H9 (cell line): ENCODE results near the gene ZNRF3. TPM values are rescaled to one million over a fixed set of nuclear protein-coding genes. Genes with fewer than 3 reads are reported as not detected.

ENCODE experiments used
- DNase-seq: peaks from one replicate; pipeline ENCODE4 v3.0.0-alpha.2; 2017
- H2AFZ ChIP-seq: one replicate; pipeline ENCODE4 v1.6.1; 2013; ENCODE audit warnings: mild to moderate bottlenecking, low read length, control low read depth, moderate library complexity
- H2AK5ac ChIP-seq: 2 replicates; pipeline ENCODE4 v1.6.1; 2013; ENCODE audit warnings: low read length, control low read depth, mixed read lengths; ENCODE audit not compliant: insufficient read length
- H2BK120ac ChIP-seq: one replicate; pipeline ENCODE4 v1.6.1; 2013; ENCODE audit warnings: low read depth, mild to moderate bottlenecking, low read length, control low read depth, inconsistent platforms; ENCODE audit not compliant: poor library complexity, severe bottlenecking
- H2BK12ac ChIP-seq: 2 replicates; pipeline ENCODE4 v1.6.1; 2013; ENCODE audit warnings: low read length, control low read depth, mixed read lengths, low read depth; ENCODE audit not compliant: insufficient read length
- H2BK15ac ChIP-seq: 2 replicates; pipeline ENCODE4 v1.6.1; 2013; ENCODE audit warnings: low read depth, low read length, control low read depth
- H2BK20ac ChIP-seq: one replicate; pipeline ENCODE4 v1.6.1; 2013; ENCODE audit warnings: low read depth, mild to moderate bottlenecking, low read length, control low read depth, inconsistent platforms; ENCODE audit not compliant: poor library complexity, severe bottlenecking
- H2BK5ac ChIP-seq: 2 replicates; pipeline ENCODE4 v1.6.1; 2013; ENCODE audit warnings: low read length, control low read depth, mixed read lengths; ENCODE audit not compliant: insufficient read length
- H3K14ac ChIP-seq: 2 replicates; pipeline ENCODE4 v1.6.1; 2013; ENCODE audit warnings: low read length, control low read depth; ENCODE audit not compliant: insufficient read depth
- H3K18ac ChIP-seq: 2 replicates; pipeline ENCODE4 v1.6.1; 2013; ENCODE audit warnings: low read depth, mild to moderate bottlenecking, mixed read lengths, low read length, control low read depth; ENCODE audit not compliant: insufficient read length
- H3K23ac ChIP-seq: 2 replicates; pipeline ENCODE4 v1.6.1; 2013; ENCODE audit warnings: low read length, control low read depth, mixed read lengths, low read depth; ENCODE audit not compliant: insufficient read length
- H3K23me2 ChIP-seq: 2 replicates; pipeline ENCODE4 v1.6.1; 2013; ENCODE audit warnings: low read depth, mild to moderate bottlenecking, mixed read lengths, low read length, control low read depth; ENCODE audit not compliant: insufficient read length, poor library complexity, severe bottlenecking
- H3K27ac ChIP-seq: 2 replicates; pipeline ENCODE4 v1.5.1; 2013; ENCODE audit warnings: low read length, control low read depth, mixed read lengths, low read depth; ENCODE audit not compliant: insufficient read length
- H3K27me3 ChIP-seq: 2 replicates; pipeline ENCODE4 v1.6.1; 2013; ENCODE audit warnings: low read length, control low read depth, inconsistent platforms; ENCODE audit not compliant: insufficient read depth
- H3K4ac ChIP-seq: 2 replicates; pipeline ENCODE4 v1.6.1; 2013; ENCODE audit warnings: low read depth, mild to moderate bottlenecking, control low read depth, inconsistent platforms, low read length, moderate library complexity
- H3K4me1 ChIP-seq: 2 replicates; pipeline ENCODE4 v1.6.1; 2013; ENCODE audit warnings: low read length, control low read depth, inconsistent platforms; ENCODE audit not compliant: insufficient read depth
- H3K4me2 ChIP-seq: 2 replicates; pipeline ENCODE4 v1.6.1; 2013; ENCODE audit warnings: low read length, control low read depth, mixed read lengths; ENCODE audit not compliant: insufficient read length, insufficient read depth
- H3K56ac ChIP-seq: 2 replicates; pipeline ENCODE4 v1.6.1; 2013; ENCODE audit warnings: low read depth, mild to moderate bottlenecking, mixed read lengths, low read length, control low read depth; ENCODE audit not compliant: insufficient read length
- H3K79me1 ChIP-seq: 2 replicates; pipeline ENCODE4 v1.6.1; 2013; ENCODE audit warnings: low read depth, mild to moderate bottlenecking, moderate library complexity, low read length, control low read depth, inconsistent platforms; ENCODE audit not compliant: insufficient read depth, poor library complexity, severe bottlenecking
- H3K79me2 ChIP-seq: 2 replicates; pipeline ENCODE4 v1.6.1; 2013; ENCODE audit warnings: low read length, control low read depth, inconsistent platforms; ENCODE audit not compliant: insufficient read depth
- H3K9ac ChIP-seq: 2 replicates; pipeline ENCODE4 v1.6.1; 2013; ENCODE audit warnings: low read length, control low read depth, mixed read lengths; ENCODE audit not compliant: insufficient read length; ENCODE audit errors: extremely low read depth
- H3K9me3 ChIP-seq: one replicate; pipeline ENCODE4 v1.6.1; 2013; ENCODE audit warnings: low read depth, low read length, inconsistent platforms; ENCODE audit not compliant: control insufficient read depth
- H3T11ph ChIP-seq: one replicate; pipeline ENCODE4 v1.6.1; 2013; ENCODE audit warnings: mild to moderate bottlenecking, low read length, control low read depth, inconsistent platforms
- H4K20me1 ChIP-seq: one replicate; pipeline ENCODE4 v1.6.1; 2013; ENCODE audit not compliant: control insufficient read depth, insufficient read length, insufficient read depth
- H4K5ac ChIP-seq: 2 replicates; pipeline ENCODE4 v1.6.1; 2013; ENCODE audit warnings: low read depth, mild to moderate bottlenecking, mixed read lengths, low read length, control low read depth; ENCODE audit not compliant: insufficient read length
- H4K8ac ChIP-seq: replicated peaks from 2 replicates; pipeline ENCODE4 v1.6.1; 2013; ENCODE audit warnings: low read length, control low read depth, mixed read lengths, low read depth; ENCODE audit not compliant: insufficient read length
- H4K91ac ChIP-seq: 2 replicates; pipeline ENCODE4 v1.6.1; 2013; ENCODE audit warnings: low read depth, mild to moderate bottlenecking, moderate library complexity, mixed read lengths, low read length, control low read depth; ENCODE audit not compliant: insufficient read length
- H3K27ac Mint-ChIP-seq, 3 experiments: 2 replicates in 2 of 3; 3 replicates in 1 of 3; pipeline ENCODE4 v1.8.0; 2020 to 2021; ENCODE audit warnings: mixed read lengths in 3 of 3, mild to moderate bottlenecking in 1 of 3, moderate library complexity in 1 of 3
- H3K27me3 Mint-ChIP-seq: 2 replicates; pipeline ENCODE4 v1.8.0; 2021; ENCODE audit warnings: low read depth, mild to moderate bottlenecking, moderate library complexity, mixed read lengths
- H3K36me3 Mint-ChIP-seq, 3 experiments: 2 replicates in 2 of 3; 3 replicates in 1 of 3; pipeline ENCODE4 v1.8.0; 2020 to 2021; ENCODE audit warnings: low read depth in 3 of 3, mixed read lengths in 3 of 3; ENCODE audit not compliant: insufficient read depth in 1 of 3
- H3K4me1 Mint-ChIP-seq, 2 experiments: 2 replicates each; pipeline ENCODE4 v1.8.0; 2020; ENCODE audit warnings: mixed read lengths in 2 of 2
- H3K4me3 Mint-ChIP-seq, 2 experiments: 2 replicates in 1 of 2; 3 replicates in 1 of 2; pipeline ENCODE4 v1.8.0; 2020 to 2021; ENCODE audit warnings: mild to moderate bottlenecking in 2 of 2, mixed read lengths in 2 of 2, moderate library complexity in 1 of 2
- H3K9me3 Mint-ChIP-seq, 2 experiments: 2 replicates in 1 of 2; 3 replicates in 1 of 2; pipeline ENCODE4 v1.8.0; 2020; ENCODE audit warnings: mild to moderate bottlenecking in 2 of 2, mixed read lengths in 2 of 2, moderate library complexity in 1 of 2
- WGBS: extraction: QIAGEN DNeasy Blood & Tissue Kit; methylation state at CpG from one replicate; pipeline ENCODE4 v1.1.7; 2013; ENCODE audit warnings: missing lambda C conversion rate, low lambda C conversion rate, mixed read lengths; ENCODE audit not compliant: insufficient read length; ENCODE audit errors: extremely low coverage; 5-methylcytosine and 5-hydroxymethylcytosine counted together
- total RNA-seq: library from RNA; stranded (reverse); gene quantifications from 2 replicates; pipeline ENCODE4 v1.2.1, GENCODE V29; 2021
- TF ChIP-seq, protein P1 (sequence below): fragments of 200-600 bp; sonication (generic); conservative IDR thresholded peaks from 3 replicates; pipeline ENCODE4 v1.8.0; 2021; ENCODE audit warnings: antibody characterized with exemption, mild to moderate bottlenecking

The ZNRF3 gene
- total RNA-seq, 1 experiment from 2014 or later = 20.6 TPM

GRCh38 chr22:28951969-28952521, 68.7 kb downstream of the ZNRF3 start:
- H3K4me2 ChIP-seq = no peak overlapping the region
- H3K27ac Mint-ChIP-seq = peak overlapping the region in 2 of 3 experiments; percentile 73 to 85; a peak in 4 of 7 replicates
- H3K4me1 Mint-ChIP-seq = peaks cover 43 to 49% of the 10 kb centered on the region in 2 experiments

More at GRCh38 chr22:28951969-28952521, 68.7 kb downstream of the ZNRF3 start:
- no peak for DNase-seq
- Histone ChIP-seq H2AK5ac (no peak overlapping the region), H3K27ac (no peak overlapping the region), H2BK20ac (no peak overlapping the region), H3K56ac (no peak overlapping the region), H3K4ac (no peak overlapping the region), H2BK12ac (no peak overlapping the region), H4K20me1 (peaks cover 5% of the 10 kb centered on the region), H3K9me3 (no peaks in the 10 kb centered on the region), H3K23ac (no peak overlapping the region), H3K18ac (no peak overlapping the region), H4K91ac (no peak overlapping the region), H2AFZ (no peak overlapping the region), H3K79me1 (peaks cover 9% of the 10 kb centered on the region), H2BK120ac (no peak overlapping the region), H3T11ph (no peak overlapping the region), H2BK15ac (no peak overlapping the region), H4K8ac (no peak overlapping the region), H3K14ac (no peak overlapping the region), H3K4me1 (peaks cover 4% of the 10 kb centered on the region; the same call in 1 of the 2 replicates), H3K27me3 (no peaks in the 10 kb centered on the region), H3K9ac (no peak overlapping the region), H2BK5ac (no peak overlapping the region), H3K79me2 (peaks cover 15% of the 10 kb centered on the region; the same call in 1 of the 2 replicates), H3K23me2 (no peaks in the 10 kb centered on the region), H4K5ac (no peak overlapping the region)
- H3K36me3 Mint-ChIP-seq = peaks cover 6 to 9% (median 6%) of the 10 kb centered on the region in 3 experiments
- no peak overlapping the region; a peak in 1 of 5 replicates for H3K4me3 Mint-ChIP-seq
- WGBS = no CpG with 5 or more reads among the region's 8 CpGs
- peaks cover 4 to 5% of the 10 kb centered on the region in 2 experiments; a peak in 4 of 5 replicates for H3K9me3 Mint-ChIP-seq
- H3K27me3 Mint-ChIP-seq = no peaks in the 10 kb centered on the region
- TF ChIP-seq, protein P1, sequence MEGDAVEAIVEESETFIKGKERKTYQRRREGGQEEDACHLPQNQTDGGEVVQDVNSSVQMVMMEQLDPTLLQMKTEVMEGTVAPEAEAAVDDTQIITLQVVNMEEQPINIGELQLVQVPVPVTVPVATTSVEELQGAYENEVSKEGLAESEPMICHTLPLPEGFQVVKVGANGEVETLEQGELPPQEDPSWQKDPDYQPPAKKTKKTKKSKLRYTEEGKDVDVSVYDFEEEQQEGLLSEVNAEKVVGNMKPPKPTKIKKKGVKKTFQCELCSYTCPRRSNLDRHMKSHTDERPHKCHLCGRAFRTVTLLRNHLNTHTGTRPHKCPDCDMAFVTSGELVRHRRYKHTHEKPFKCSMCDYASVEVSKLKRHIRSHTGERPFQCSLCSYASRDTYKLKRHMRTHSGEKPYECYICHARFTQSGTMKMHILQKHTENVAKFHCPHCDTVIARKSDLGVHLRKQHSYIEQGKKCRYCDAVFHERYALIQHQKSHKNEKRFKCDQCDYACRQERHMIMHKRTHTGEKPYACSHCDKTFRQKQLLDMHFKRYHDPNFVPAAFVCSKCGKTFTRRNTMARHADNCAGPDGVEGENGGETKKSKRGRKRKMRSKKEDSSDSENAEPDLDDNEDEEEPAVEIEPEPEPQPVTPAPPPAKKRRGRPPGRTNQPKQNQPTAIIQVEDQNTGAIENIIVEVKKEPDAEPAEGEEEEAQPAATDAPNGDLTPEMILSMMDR = peak; percentile 39; the same call in 2 of the 3 replicates
